GM19023 (cell line): Measurements from ENCODE around the gene DPRX.
"Not testable (repeated sequence)": the region's sequence is repeated elsewhere in the genome, so short reads cannot be mapped to it uniquely, and the experiment has no call there.

Experiments used
- ATAC-seq: cut with Tn5 transposase; IDR thresholded peaks from one replicate; pipeline ENCODE4 v1.9.1; 2021; ENCODE audit warnings: mild to moderate bottlenecking, moderate library complexity; ENCODE audit not compliant: unreplicated experiment

The DPRX gene

GRCh38 chr19:53644061-53644816 is 12.4 kb downstream of the DPRX start:
- no peak for ATAC-seq

- no peak for ATAC-seq
Observed at GRCh38 chr19:53646144-53646543, 14.3 kb downstream of the DPRX start.

- ATAC-seq: no peak
Observed at GRCh38 chr19:53647350-53647749, 15.6 kb downstream of the DPRX start.

DNA sequence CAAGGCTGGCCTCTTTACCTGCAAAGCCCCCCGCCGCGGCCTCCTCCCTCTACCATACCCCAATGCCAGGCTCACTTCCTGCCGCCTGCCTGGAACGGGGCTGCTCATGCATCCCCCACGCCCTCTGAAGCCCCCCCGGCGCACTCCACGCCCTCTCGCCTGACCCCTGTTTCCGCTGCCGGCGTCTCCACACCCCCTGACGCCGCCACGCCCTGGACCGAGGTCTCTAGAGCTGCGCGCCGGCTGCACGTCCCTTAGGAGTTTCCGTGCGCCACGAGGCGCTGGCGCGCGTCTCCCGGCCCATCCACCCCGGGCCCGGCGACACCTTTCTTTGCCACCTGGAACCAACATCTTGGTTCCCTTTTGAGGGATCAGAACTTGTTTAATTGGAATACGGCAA is 16.0 kb downstream of the DPRX start:
- ATAC-seq: no peak

GRCh38 chr19:53649746-53650593 is 18.2 kb downstream of the DPRX start:
- ATAC-seq: no peak

- no peak for ATAC-seq
Observed at GRCh38 chr19:53652476-53652875, 20.7 kb downstream of the DPRX start.

- no peak for ATAC-seq
Observed at GRCh38 chr19:53655042-53655665, 23.4 kb downstream of the DPRX start.

- no peak for ATAC-seq
Observed at GRCh38 chr19:53657330-53657729, 25.5 kb downstream of the DPRX start.

- no peak for ATAC-seq
Observed at GRCh38 chr19:53657778-53658177, 26.0 kb downstream of the DPRX start.

DNA sequence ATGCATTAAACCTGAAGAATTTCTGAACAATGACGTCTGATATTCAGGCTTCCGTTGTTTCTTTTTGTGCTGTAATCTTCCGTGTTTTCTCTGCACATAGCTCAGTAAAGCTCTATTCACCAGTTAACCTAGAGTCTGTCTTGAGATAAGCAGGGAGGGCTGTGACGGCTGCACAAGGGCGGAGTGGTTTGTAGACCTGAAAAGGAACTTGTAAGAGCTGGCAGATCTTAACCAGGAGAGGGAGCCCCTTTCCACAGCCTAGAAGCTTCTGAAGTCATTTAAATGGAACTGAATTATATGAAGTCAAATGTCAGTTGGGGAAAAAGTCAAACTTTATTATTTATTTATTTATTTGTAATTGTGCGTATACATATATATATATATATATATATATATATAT is 27.5 kb downstream of the DPRX start:
- ATAC-seq: no peak

- ATAC-seq: no peak
Observed at GRCh38 chr19:53660584-53660983, 28.8 kb downstream of the DPRX start.

GRCh38 chr19:53662209-53662608 is 30.4 kb downstream of the DPRX start:
- ATAC-seq: no peak

- no peak for ATAC-seq
Observed at GRCh38 chr19:53664152-53664551, 32.4 kb downstream of the DPRX start.

DNA sequence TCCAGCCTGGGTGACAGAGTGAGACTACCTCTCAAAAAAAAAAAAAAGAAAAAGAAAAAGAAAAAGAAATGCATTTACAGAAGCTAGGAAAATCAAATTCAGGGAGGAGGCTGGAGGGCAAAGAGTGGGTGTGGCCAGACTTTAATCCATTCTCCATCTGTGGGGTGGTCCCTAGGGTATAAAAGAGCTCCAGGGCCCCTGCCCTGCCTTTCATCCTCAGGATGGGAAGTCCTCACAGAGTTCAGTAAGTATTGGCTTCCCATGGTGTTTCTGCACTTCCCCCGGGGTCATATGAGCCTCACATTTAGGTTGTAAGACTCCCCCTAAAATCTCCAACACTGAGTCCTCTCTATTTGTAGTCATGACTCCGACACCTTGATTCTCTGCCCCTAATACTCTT is 33.0 kb downstream of the DPRX start:
- no peak for ATAC-seq

DNA sequence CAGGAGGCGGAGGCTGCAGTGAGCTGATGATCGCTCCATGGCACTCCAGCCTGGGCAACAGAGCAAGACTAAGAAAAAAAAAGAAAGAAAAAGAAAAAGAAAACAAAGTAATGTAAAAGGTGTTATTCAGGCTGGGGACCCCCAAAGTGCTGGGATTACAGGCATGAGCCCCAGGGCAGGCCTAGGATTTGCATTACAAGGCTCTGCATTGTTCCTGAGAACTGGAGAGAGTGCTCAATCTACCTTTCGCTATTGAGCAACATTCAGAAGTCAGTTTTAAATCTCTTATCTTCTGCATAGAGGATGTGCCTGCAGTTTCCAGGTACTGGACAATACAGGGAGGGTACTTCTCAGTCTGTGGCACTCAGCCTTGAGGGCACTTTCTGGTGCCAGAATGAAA is 34.5 kb downstream of the DPRX start:
- ATAC-seq: not testable (repeated sequence)

DNA sequence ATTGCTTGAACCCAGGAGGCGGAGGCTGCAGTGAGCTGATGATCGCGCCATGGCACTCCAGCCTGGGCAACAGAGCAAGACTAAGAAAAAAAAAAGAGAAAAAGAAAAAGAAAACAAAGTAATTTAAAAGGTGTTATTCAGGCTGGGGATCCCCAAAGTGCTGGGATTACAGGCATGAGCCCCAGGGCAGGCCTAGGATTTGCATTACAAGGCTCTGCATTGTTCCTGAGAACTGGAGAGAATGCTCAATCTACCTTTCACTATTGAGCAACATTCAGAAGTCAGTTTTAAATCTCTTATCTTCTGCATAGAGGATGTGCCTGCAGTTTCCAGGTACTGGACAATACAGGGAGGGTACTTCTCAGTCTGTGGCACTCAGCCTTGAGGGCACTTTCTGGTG is 37.0 kb downstream of the DPRX start:
- ATAC-seq: not testable (repeated sequence)

DNA sequence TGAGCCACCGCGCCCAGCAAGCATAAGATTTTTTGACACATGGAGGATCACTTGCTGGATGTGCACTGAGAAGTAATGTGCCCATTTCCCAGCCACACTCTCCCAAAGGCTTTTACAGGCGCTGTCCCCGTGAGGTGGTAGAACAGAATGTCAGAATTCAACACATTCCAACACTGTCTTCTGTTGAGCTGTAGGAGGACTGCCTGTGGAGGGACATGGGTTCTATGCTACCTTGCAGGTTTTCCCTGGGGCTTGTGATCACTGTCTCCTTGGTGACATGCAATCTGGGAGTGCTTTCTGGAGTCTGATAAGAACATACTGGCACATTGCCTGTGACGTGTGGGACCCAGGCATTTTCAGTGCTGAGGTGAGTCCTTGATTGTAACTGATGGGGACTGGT is 38.5 kb downstream of the DPRX start:
- ATAC-seq: no peak

- no peak for ATAC-seq
Observed at GRCh38 chr19:53671663-53672062, 39.9 kb downstream of the DPRX start.
